Stomach smooth muscle (tissue), 2 donors: Measurements from ENCODE around the gene DRG2.

Source experiments
- H3K27ac ChIP-seq: one replicate; pipeline ENCODE4 v1.7.0; 2013; ENCODE audit warnings: mild to moderate bottlenecking, low read length, inconsistent platforms
- H3K27me3 ChIP-seq, 2 donors: one replicate each; pipeline ENCODE4 v1.7.0; 2013; ENCODE audit warnings: low read length in 2 of 2; ENCODE audit not compliant: insufficient read depth in 2 of 2, control insufficient read depth in 1 of 2
- H3K36me3 ChIP-seq, 2 donors: one replicate each; pipeline ENCODE4 v1.7.0; 2013; ENCODE audit warnings: low read length in 2 of 2; ENCODE audit not compliant: control insufficient read depth in 2 of 2, insufficient read depth in 2 of 2
- H3K4me1 ChIP-seq: one replicate; pipeline ENCODE4 v1.7.0; 2013; ENCODE audit warnings: low read length; ENCODE audit not compliant: control insufficient read depth, insufficient read depth
- H3K4me3 ChIP-seq, 2 donors: one replicate each; pipeline ENCODE4 v1.7.0; 2013; ENCODE audit warnings: low read length in 2 of 2
- H3K9ac ChIP-seq, 2 donors: one replicate each; pipeline ENCODE4 v1.7.0; 2013; ENCODE audit warnings: low read length in 2 of 2, mild to moderate bottlenecking in 1 of 2
- H3K9me3 ChIP-seq, 2 donors: one replicate each; pipeline ENCODE4 v1.7.0; 2013; ENCODE audit warnings: low read length in 2 of 2; ENCODE audit not compliant: control insufficient read depth in 2 of 2
- donor health status: healthy.
- donor health status: Pancreatic carcinoma.

DRG2 gene

DNA sequence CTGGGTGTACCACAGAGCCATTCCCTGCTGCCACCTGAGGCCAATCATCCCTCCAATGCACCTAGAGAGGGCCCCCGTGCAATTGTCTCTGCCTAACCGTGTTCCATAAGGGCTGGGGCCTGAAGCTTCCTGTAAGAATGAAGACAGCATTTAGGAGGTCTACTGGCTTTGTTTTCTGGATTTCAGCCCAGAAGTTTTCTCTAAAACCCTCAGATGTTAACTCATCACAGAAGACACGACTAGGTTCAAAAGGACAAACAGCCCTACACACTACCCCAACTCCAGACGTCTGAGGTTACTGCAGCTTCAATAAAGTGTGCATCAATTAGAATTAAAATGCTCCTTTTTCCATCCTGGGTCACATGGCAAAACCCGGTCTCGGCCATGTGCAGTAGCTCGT is 10.8 kb upstream of the DRG2 start:
- Histone ChIP-seq H3K27ac (no peak overlapping the region), H3K27me3 (peaks cover 0 to 2% of the 10 kb centered on the region in 2 donors), H3K36me3 (no peaks in the 10 kb centered on the region), H3K9me3 (no peaks in the 10 kb centered on the region), H3K9ac (no peak overlapping the region), H3K4me3 (no peak overlapping the region), H3K4me1 (no peaks in the 10 kb centered on the region)

DNA sequence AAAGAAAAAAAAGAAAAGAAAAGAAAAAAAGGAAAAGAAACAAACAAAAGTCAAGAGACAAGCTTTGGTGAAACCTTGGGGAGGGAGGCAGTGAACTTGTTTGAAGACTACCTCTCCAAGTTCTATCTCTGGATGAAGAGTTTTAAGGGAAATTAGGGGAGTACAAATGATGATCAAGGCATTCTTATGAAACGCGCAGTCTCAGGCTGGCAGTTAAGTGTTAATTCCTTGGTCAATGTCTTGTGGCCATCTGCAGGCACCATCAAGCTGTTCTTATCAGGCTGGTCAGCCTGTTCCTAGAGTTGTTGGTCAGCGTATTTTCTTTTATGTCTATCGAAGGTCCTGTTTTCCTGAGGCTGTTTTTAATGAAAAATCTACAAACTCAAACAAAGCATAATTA is 8.2 kb upstream of the DRG2 start:
- Histone ChIP-seq H3K36me3 (no peaks in the 10 kb centered on the region), H3K9ac (no peak overlapping the region), H3K4me1 (no peaks in the 10 kb centered on the region), H3K27ac (no peak overlapping the region), H3K4me3 (no peak overlapping the region), H3K27me3 (peaks cover 0 to 2% of the 10 kb centered on the region in 2 donors), H3K9me3 (no peaks in the 10 kb centered on the region)

DNA sequence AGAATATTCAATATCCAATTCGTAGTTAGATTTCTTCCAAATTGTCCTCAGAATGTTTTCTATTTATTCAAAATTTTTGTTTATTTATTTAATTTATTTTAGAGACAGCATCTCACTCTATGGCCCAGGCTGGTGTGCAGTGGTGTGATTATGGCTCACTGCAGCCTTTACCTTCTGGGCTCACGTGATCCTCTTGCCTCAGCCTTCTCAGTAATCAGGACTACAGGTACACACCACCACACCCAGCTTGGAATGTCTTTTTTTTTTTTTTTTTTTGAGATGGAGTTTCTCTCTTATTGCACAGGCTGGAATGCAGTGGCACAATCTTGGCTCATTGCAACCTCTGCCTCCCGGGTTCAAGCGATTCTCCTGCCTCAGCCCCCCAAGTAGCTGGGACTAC is 3.5 kb upstream of the DRG2 start:
- Histone ChIP-seq H3K9me3 (no peaks in the 10 kb centered on the region), H3K9ac (no peak overlapping the region), H3K36me3 (no peaks in the 10 kb centered on the region), H3K4me3 (no peak overlapping the region), H3K4me1 (peaks cover 13% of the 10 kb centered on the region), H3K27ac (no peak overlapping the region), H3K27me3 (no peaks in the 10 kb centered on the region)

DNA sequence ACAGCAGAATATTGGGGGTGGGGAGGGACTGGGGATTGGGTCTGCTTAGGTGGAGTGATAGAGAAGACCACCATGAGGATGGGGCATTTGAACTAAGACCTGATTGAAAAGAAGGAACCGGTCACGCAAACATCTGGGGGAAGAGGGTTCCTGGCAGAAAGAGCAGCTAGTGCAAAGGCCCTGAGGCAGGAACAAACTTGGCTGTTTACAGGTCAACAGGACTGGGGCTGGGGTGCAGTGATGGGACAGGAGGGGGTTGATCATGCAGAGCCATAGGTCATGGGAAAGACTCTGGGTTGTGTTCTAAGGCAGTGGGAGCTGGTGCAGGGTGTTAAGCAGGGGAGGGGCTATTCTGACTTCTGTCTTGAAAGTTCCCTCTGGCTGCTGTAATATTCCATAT is 1.9 kb downstream of the DRG2 start:
- no peak overlapping the region for H3K9ac ChIP-seq
- no peak overlapping the region for H3K4me3 ChIP-seq
- H3K27ac ChIP-seq = no peak overlapping the region
- no peaks in the 10 kb centered on the region for H3K9me3 ChIP-seq
- peaks cover 16% of the 10 kb centered on the region for H3K4me1 ChIP-seq
- no peaks in the 10 kb centered on the region for H3K27me3 ChIP-seq
- peaks cover 8 to 15% of the 10 kb centered on the region in 2 donors for H3K36me3 ChIP-seq

DNA sequence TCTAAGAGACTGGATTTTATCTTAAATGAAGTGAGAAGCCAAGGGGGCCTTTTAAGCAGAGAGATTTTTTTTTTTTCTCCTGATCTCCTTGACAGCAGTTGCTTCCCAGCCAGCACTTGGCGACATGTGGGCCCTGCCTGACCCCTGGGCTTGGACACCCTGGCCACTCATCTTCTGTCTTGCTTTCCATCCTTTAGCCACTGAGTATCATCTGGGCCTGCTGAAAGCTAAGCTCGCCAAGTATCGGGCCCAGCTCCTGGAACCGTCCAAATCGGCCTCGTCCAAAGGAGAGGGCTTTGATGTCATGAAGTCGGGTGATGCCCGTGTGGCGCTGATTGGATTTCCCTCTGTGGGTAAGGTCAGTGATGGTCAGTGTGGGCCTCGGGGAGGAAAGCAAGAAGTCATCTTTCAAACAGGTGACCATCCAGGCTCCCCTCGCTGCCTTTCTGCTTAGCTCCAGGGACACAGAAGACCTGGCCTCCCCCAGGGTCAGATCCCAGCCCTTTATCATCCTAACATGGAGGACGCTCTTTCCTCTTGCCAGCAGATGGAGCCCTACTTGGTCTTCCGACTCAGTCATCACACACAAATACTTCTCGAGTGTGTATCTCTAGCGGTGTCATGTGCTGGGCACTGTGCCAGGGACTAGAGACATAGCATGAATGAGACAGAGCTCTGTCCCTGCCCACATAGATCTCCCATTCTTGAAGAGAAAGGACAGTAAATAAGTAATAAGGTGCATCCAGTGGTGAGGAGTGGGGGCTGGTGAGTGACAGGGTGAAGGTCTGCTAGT is 6.1 kb downstream of the DRG2 start:
- no peak overlapping the region for H3K27ac ChIP-seq
- no peak overlapping the region for H3K9ac ChIP-seq
- H3K27me3 ChIP-seq = no peaks in the 10 kb centered on the region
- peaks cover 30 to 39% of the 10 kb centered on the region in 2 donors for H3K36me3 ChIP-seq
- H3K9me3 ChIP-seq = no peaks in the 10 kb centered on the region
- H3K4me3 ChIP-seq = no peak overlapping the region
- peaks cover 5% of the 10 kb centered on the region for H3K4me1 ChIP-seq

DNA sequence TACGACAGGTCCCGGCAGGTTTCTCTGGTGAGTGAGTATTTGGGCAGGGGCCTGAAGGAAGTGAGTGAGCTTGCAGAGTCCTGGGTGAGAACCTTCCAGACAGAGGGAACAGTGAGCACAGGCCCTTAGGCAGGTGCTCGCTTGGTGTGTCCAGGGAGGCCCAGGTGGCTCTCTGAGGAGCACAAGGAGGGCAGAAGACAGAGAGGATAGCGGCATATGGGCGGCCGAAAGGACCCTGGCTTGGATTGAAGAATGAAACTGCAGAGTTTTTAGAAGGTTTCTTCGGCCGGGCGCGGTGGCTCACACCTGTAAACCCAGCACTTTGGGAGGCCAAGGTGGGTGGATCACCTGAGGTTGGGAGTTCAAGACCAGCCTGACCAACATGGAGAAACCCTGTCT is 6.7 kb downstream of the DRG2 start:
- peaks cover 2% of the 10 kb centered on the region for H3K4me1 ChIP-seq
- H3K9me3 ChIP-seq = no peaks in the 10 kb centered on the region
- no peaks in the 10 kb centered on the region for H3K27me3 ChIP-seq
- peaks cover 36 to 43% of the 10 kb centered on the region in 2 donors for H3K36me3 ChIP-seq
- H3K9ac ChIP-seq = no peak overlapping the region
- no peak overlapping the region for H3K4me3 ChIP-seq
- H3K27ac ChIP-seq = no peak overlapping the region

DNA sequence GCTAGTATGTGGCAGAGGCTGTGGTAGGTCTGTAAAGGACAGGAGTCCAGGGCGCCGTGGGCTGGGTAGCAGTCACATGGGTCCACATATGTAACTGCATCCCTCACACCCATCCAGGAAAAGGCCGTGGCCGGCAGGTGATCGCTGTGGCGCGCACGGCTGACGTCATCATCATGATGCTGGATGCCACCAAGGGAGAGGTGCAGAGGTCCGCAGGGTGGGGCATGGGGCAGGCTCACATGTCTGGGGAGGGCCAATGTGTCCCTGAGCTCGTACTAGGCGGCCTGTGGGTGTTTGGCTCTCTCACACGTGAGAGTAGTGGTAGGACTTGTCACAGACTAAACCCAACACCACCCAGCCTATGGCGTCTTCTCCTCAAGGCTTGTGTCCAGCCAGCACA is 11.8 kb downstream of the DRG2 start:
- no peaks in the 10 kb centered on the region for H3K4me1 ChIP-seq
- H3K9ac ChIP-seq = no peak overlapping the region
- H3K27ac ChIP-seq = no peak overlapping the region
- no peaks in the 10 kb centered on the region for H3K9me3 ChIP-seq
- H3K4me3 ChIP-seq = no peak overlapping the region
- no peaks in the 10 kb centered on the region for H3K27me3 ChIP-seq
- peaks cover 38 to 46% of the 10 kb centered on the region in 2 donors for H3K36me3 ChIP-seq

DNA sequence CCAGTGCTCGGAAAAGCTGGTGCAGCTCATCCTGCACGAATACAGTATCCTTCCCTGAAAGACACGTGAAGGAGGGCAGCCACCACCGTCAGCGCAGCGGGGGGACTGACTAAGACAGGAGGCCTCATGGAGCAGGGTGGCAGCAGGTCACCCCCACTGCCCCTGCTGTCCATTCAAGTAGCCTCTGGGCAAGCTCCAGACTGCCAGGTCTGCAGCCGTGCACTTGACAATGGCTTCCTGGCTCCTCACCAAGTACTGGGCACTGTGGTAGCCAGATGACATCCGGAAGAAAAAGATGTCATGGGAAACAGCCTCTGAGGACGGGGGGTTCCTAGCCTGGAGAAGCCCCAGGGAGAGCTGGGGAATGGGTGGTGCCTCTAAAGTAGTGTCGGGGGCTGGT is 12.9 kb downstream of the DRG2 start:
- Histone ChIP-seq H3K27me3 (no peaks in the 10 kb centered on the region), H3K36me3 (peaks cover 38 to 47% of the 10 kb centered on the region in 2 donors), H3K4me3 (no peak overlapping the region), H3K4me1 (no peaks in the 10 kb centered on the region), H3K9me3 (no peaks in the 10 kb centered on the region), H3K27ac (no peak overlapping the region), H3K9ac (no peak overlapping the region)

DNA sequence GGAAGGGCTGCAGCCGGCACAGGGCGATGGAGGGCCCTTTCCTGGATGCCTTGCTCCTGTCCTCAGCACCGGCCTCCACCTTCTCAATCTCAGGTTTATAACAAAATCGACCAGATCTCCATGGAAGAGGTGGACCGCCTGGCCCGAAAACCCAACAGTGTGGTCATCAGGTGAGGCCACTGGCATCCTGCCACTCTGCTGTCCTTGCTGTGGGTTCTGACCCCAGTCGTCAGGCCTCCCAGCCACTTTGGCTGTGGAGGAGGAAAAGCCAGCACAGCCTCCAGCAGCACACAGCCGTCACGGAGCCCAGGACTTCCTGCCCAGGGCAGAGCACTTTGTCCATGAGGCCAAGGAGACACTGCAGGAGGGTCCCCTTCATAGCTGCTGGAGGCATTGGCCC is 14.1 kb downstream of the DRG2 start:
- no peaks in the 10 kb centered on the region for H3K9me3 ChIP-seq
- no peaks in the 10 kb centered on the region for H3K4me1 ChIP-seq
- no peak overlapping the region for H3K27ac ChIP-seq
- H3K9ac ChIP-seq = no peak overlapping the region
- H3K4me3 ChIP-seq = no peak overlapping the region
- H3K27me3 ChIP-seq = no peaks in the 10 kb centered on the region
- peaks cover 31 to 47% of the 10 kb centered on the region in 2 donors for H3K36me3 ChIP-seq

DNA sequence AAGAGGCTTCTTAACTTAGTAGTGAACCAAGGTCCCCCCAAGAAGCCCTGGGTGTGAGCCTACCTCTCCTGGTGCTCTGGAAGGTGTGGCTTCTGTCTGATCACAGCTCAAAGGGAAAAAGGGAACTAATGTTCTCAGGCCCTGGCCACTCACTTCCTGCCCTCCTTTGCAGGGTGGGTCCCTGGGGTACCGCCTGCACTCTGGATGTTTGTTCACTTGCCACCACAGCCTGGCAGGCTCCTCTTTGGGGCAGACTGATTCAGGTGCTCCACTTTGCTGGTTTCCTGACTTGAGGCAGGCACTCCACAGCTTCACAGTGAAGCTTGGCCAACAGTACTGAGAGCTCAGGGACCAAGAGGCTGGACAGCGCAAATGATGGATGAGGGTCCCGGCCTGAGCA is 14.9 kb downstream of the DRG2 start:
- H3K27me3 ChIP-seq = no peaks in the 10 kb centered on the region
- no peak overlapping the region for H3K9ac ChIP-seq
- peaks cover 29 to 42% of the 10 kb centered on the region in 2 donors for H3K36me3 ChIP-seq
- H3K27ac ChIP-seq = no peak overlapping the region
- H3K4me1 ChIP-seq = no peaks in the 10 kb centered on the region
- H3K9me3 ChIP-seq = no peaks in the 10 kb centered on the region
- no peak overlapping the region for H3K4me3 ChIP-seq

DNA sequence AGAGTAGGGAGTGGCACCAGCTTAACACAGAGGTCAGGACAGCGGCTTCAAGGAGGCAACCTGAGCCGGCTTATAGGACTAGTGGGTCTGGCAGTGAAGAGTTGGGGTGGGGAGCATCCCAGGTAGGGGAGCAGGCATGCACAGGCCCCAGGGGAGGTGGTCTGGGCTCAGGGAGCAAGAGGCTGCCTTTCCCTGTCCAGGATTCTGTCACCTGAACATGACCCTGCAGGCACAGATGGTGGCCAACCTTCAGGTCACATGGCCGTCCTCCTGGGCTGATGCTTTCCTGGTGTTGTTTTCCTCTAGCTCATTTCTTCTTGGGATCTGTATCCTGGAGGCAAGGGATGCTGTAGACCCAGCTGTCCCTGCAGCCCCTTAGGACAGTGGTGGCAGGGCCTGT is 17.3 kb downstream of the DRG2 start:
- Histone ChIP-seq H3K4me3 (no peak overlapping the region), H3K9ac (no peak overlapping the region), H3K27ac (no peak overlapping the region), H3K9me3 (no peaks in the 10 kb centered on the region), H3K27me3 (no peaks in the 10 kb centered on the region), H3K4me1 (no peaks in the 10 kb centered on the region), H3K36me3 (peaks cover 10 to 28% of the 10 kb centered on the region in 2 donors)
